NCI-H2196 treated with DMSO at 0.1 percent for 48 hours (cell line): ENCODE results near the gene RREB1.

Experiments used
- DNase-seq: peaks from one replicate; lab custom pipeline; 2025; ENCODE audit not compliant: unreplicated experiment; lab: John Stamatoyannopoulos, UW

The RREB1 gene

GRCh38 chr6:7124636-7125035 is 16.9 kb downstream of the RREB1 start:
- no peak for DNase-seq

DNA sequence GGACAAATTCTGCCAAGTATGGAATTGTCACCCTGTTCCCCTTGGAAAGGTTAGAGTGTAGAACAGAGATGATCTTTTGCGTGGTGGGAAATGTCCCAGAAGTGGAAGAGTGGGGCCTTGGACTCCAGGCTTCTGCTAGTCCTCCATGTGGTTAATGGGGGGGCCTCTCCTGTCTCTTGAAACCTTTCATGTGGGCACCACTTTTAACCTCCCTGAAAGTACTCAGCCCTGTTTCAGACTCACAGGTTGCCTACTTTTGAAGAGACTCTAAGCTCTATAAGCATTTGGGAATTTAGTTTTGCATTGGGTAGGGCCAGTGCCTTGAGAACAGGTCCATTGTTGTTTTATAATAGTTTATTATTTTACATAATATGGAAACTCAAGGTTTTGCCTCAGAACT is 17.5 kb downstream of the RREB1 start:
- DNase-seq, result no peak

DNA sequence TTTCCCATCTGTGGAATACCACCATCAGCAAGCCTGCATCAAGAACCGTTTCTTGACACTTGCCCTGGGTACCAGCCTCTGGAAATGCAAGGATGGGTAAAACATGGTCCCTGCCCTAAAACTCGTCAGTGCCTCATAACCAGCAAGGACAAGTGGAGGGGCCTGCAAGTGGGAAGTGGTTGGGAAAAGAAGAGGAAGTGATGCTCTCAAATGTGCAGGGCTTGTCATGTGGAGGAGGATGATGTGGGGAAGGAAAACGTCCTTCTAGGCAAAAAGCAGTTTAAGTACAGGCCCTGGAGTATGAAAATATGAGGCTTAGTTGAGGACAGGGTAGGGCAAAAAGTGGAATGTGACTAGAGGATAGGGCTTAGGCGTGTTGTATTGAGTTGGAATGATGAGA is 19.0 kb downstream of the RREB1 start:
- no peak for DNase-seq

GRCh38 chr6:7127680-7128079 is 19.9 kb downstream of the RREB1 start:
- no peak for DNase-seq

DNA sequence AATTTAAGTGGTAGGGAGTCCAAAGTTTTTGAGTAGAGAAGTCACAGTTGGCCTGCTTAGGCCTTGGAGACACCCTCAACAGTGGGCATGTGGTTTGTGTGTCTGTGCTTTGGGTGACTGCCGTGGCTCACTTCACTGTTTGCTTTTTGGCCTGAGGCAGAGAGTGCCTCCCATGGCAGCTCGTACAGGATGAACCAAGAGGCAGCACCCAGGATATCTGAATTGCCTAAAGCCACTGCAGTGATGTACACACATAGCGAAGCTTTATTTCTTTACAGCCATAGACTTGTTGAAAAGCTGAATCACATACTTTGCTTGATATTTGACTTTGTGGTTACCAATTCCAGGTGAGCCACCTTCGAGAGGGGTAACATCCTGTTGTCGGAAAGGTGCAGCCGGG is 21.6 kb downstream of the RREB1 start:
- DNase-seq, result no peak

DNA sequence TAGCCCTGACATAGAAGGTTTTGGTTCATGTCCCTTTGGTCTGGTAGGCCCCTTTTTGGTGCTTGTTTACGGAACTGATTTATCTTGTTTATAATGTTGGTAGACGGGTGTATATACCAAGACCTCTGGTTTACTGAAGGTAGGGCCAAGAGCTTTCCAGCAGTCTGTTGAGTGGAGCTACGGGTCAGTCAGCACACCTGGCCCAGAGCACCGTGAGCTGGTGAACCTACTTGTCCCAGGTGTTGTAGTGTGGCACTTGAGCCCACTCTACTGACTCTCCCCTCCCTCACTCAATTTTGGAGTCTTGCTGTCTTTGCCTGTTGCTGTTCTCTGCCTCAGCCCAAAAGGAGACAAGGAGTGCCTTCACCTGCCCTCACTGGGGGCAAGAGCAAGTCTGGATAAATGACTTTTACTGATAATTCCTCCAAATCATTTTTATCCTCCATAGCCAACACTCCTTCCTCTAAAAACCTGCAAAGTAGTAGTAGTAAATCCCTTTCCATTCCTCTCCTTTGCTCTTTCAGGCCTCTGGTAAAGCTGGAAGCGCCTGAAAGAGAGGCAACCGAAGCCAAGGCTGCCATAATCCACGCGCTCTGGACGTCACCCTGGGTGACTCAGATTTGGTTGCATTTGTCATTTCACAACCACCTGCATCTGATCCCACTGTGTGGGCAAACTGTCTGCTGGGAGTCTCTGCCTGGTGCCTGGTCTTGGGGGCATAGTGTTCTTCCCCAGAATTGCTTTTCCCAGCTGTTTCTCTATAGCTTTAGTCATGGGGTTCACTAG is 22.2 kb downstream of the RREB1 start:
- DNase-seq, result no peak

DNA sequence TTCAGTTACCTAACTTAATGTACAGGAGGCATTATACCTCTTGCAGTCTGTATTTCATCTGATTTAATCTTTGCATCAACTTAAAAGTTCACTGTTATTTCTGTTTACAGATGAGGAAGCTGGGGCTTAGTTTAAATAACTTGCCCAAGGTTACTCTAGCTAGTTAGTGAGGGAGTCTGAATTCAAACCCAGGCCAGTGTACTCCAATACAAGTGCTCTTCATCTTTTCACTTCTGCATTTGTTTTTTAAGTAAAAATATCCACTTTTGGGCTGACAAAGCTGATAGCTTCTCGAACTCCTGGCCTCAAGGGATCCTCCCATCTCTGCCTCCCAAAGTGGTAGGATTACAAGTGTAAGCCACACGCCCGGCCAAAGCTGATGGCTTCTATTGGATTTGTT is 23.6 kb downstream of the RREB1 start:
- DNase-seq, result no peak

- DNase-seq, result no peak
These were observed 24.8 kb downstream of the RREB1 start for GRCh38 chr6:7132398-7133035.

DNA sequence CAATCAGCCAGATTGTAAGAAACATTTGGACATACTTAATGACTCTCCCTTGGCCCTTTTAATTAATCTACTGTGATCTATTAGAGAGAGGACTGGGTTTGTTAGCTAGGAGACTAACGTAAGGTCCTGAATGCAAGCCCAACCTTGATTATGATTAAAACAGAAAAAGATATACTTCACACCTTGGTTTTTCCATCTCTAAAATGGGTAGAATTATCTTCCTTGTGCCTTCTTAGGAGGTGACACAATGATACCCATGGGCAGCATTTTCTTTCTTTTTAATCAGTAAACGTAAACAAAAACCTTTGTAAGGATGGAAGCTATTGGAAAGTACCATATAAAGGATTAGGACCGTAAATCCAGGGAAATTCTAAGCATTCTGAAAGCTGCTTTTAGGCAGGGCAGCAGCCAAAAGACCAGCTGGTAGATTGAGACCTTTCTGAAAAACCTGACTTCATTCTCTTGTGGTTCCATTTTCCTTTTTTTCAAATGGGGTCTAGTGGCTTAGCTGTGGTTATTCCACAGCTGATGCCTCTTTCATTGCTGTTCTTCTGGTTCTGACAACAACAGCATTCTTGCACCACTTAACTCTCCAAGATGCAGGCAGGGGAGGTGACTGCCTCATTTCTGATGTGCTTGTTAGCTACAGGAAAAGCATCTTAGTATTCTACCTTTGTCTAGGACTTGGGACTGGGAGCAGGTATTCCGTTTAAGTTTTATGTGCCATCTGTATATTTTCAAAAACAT is 27.4 kb downstream of the RREB1 start:
- no peak for DNase-seq

DNA sequence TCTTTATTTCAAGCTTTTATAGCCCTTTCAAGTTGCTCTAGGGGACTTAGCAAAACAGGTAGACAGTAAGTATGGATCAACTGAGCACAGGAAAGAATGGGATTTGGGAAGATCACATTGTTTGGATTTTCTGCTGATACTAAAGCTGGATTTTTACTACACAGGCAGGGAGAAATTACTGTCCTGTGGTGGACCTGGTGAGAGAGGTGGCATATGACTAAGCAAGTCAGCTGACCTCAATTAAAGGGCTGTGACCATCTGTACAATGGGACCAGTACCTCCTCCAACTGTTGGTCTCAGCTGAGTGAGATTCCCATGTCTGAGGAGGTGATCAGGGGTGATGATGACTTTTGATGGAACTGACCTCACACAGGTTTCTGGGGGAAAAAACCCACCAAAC is 28.0 kb downstream of the RREB1 start:
- DNase-seq, result no peak

- DNase-seq, result no peak
These were observed 29.1 kb downstream of the RREB1 start for GRCh38 chr6:7136859-7137334.

DNA sequence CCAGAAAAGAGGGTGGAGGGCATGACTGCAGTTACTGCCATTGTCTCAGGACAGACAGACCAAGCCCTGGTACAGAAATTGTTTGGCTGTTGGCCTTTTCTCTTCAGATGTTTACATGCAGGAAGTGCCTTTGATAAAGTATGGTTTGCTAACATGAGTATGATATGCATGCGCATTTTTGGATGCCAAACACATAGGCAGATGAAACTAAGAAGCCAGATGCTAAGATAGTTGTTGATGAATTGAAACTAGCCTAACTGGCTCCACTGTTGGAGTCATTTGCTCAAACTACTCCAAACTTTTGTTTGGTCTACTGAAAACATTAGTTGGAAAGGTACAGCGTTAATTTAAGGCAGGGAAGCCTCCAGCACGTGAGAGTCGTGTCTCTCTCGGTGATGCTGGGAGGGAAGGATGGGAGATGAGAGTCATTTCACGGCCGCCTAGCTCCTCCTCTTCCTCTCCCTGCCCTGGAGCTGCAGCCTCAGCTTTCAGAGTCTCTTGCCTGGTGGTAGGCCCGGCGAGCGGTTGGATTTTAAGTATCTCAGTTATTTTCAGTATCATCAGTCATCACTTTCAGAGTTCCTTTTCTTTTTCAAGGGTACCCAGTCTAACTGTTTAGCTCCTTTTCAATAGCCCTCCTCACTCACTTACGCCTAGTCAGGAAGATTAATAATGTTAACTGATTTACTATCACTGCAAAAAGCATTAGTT is 29.7 kb downstream of the RREB1 start:
- DNase-seq, result no peak

- no peak for DNase-seq
These were observed 30.3 kb downstream of the RREB1 start for GRCh38 chr6:7138046-7138531.

DNA sequence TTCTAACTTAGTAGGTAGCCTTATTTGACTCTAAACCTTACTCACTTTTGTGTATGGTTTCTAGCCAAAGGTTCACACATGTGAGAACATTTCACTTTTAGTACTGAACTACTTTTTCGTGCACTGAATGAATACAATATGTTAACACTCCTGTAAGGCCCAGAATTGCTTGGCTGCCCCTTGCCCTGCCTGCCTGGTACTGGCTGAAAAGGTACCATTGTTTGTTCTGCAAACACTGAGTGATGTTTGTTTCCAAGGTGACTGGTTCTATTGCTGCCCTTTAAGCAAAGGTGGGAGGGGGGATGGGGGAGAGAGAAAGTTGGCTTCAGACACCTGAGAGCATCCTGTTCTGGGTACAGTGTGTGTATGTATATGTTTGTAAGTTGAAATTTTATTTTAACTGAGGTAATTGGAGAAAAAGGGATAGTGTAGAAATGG is 31.2 kb downstream of the RREB1 start:
- peak; percentile 88 for DNase-seq

- no peak for DNase-seq
These were observed 32.2 kb downstream of the RREB1 start for GRCh38 chr6:7139835-7140470.

- DNase-seq, result peak; percentile 75
These were observed 33.0 kb downstream of the RREB1 start for GRCh38 chr6:7140631-7141378.

DNA sequence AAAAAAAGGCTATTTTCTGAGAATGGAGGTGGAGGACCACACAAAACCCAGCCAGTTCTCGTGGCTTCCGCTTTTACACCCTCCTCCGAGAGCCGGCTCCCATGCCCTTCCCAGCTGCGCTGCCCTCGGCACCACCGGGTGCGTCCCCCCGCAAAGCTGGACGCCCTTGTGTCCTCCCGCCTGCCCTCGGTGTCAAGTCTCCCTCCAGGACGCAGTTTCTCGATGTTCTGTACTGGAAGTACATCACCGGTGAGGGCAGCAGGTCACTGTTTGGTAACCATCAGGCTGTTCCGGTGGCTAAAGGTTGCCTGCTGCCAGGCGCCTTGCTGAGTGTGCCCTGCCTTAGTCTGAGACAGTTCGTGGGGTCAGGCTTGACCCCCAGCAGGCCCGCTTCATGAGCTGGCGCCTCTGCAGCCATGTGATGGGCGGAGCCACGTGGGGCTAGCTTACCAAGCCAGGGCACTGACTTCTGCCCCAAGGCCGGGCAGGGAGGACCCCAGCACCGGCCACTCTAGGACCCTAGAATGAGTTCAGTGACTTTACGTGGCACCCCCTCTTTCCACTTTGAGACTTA is 34.6 kb downstream of the RREB1 start:
- DNase-seq, result no peak

- peak; percentile 68 for DNase-seq
These were observed 35.2 kb downstream of the RREB1 start for GRCh38 chr6:7142918-7143475.

DNA sequence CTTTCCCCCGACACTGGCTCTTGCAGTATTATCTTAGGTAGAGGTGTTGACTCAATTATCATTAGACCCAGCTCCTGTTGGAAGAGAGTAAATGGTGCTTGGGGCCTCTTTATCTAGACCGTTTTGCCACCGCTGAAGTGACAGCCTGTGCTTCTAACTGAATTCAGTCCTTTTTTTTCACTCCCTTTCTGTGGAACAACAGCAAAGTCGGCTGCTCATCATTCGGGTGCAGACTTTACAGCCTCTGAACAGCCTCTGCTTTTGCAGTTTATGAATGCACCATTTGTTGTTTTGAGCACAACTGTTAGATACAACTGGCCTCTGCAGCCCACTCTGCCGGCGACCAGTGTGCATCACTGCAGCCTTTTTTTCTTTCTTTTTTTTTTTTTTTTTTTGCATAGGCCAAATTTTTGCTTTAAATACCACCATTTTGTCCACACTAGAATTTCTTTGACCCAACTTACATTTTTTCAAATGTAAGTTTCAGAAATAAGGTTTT is 35.8 kb downstream of the RREB1 start:
- peak; percentile 68 for DNase-seq
